K562 (cell line): ENCODE results near the gene LEMD1.

Experiments
- E2F1 ChIP-seq: sonication (generic); formaldehyde crosslinking; IDR thresholded peaks from 2 replicates; pipeline ENCODE4 v1.8.1; 2023; ENCODE audit warnings: mild to moderate bottlenecking, missing genetic modification reagents, moderate library complexity
- NFYB ChIP-seq: IDR thresholded peaks from 2 replicates; pipeline ENCODE4 v1.6.1; 2011; ENCODE audit warnings: mild to moderate bottlenecking, moderate library complexity; ENCODE audit not compliant: insufficient read length; ENCODE audit errors: extremely low read depth
- POLR2AphosphoS2 ChIP-seq: IDR thresholded peaks from 2 replicates; pipeline ENCODE4 v1.6.1; 2012; ENCODE audit warnings: low read length, improper control_type of control experiment
- POLR2AphosphoS5 ChIP-seq: IDR thresholded peaks from 2 replicates; pipeline ENCODE4 v1.6.1; 2011; ENCODE audit warnings: mild to moderate bottlenecking, low read depth, low read length, moderate library complexity; ENCODE audit not compliant: control insufficient read depth, insufficient read depth
- PRPF4 ChIP-seq: fragments of 200-400 bp; formaldehyde crosslinking; IDR thresholded peaks from one replicate; pipeline ENCODE4 v1.6.1; 2017; ENCODE audit warnings: low read length, low read depth, mild to moderate bottlenecking; ENCODE audit not compliant: insufficient read depth, poor library complexity, severe bottlenecking
- SIN3A ChIP-seq, 2 experiments: fragments of 150-350 bp in 1 of 2; IDR thresholded peaks; 2 replicates each; pipeline ENCODE4 v1.6.1; 2011 to 2016; ENCODE audit warnings: borderline replicate concordance in 2 of 2, low read depth in 2 of 2, low read length in 2 of 2, mild to moderate bottlenecking in 2 of 2, moderate library complexity in 2 of 2; ENCODE audit not compliant: control insufficient read depth in 1 of 2
- ZBTB17 ChIP-seq: fragments of 450-650 bp; formaldehyde crosslinking; IDR thresholded peaks from 2 replicates; pipeline ENCODE4 v1.4.0; 2020; ENCODE audit warnings: mild to moderate bottlenecking
- ZEB2 ChIP-seq: fragments of 450-650 bp; IDR thresholded peaks from 2 replicates; pipeline ENCODE4 v1.6.1; 2016
- ZNF668 ChIP-seq: fragments of 250-450 bp; sonication (Bioruptor Pico); IDR thresholded peaks from 2 replicates; pipeline ENCODE4 v1.8.0; 2022; ENCODE audit warnings: mild to moderate bottlenecking, inconsistent platforms
- TF ChIP-seq, protein P1 (sequence below), 3 experiments: IDR thresholded peaks in 2 of 3; conservative IDR thresholded peaks in 1 of 3; 2 replicates each; pipeline ENCODE4 v1.5.1; 2011 to 2012; ENCODE audit warnings: low read length in 3 of 3, mild to moderate bottlenecking in 3 of 3, control low read depth in 2 of 3, improper control_type of control experiment in 1 of 3, inconsistent platforms in 1 of 3, low read depth in 1 of 3, mixed read lengths in 1 of 3, moderate library complexity in 1 of 3; ENCODE audit not compliant: insufficient read depth in 2 of 3

GRCh38 chr1:205360891-205361290, 61.0 kb downstream of the LEMD1 start:
- TF ChIP-seq ZBTB17 (no peak), SIN3A (IDR thresholded peaks at IDR 0.05; ENCODE audit: borderline replicate concordance in 2 of 2, control insufficient read depth in 1 of 2, low read depth in 2 of 2, low read length in 2 of 2) (no peak), PRPF4 (no peak), NFYB (no peak), ZEB2 (no peak), POLR2AphosphoS5 (no peak), E2F1 (CRISPR knock-in tag) (no peak), ZNF668 (CRISPR knock-in tag) (no peak), POLR2AphosphoS2 (no peak)
- TF ChIP-seq, protein P1, sequence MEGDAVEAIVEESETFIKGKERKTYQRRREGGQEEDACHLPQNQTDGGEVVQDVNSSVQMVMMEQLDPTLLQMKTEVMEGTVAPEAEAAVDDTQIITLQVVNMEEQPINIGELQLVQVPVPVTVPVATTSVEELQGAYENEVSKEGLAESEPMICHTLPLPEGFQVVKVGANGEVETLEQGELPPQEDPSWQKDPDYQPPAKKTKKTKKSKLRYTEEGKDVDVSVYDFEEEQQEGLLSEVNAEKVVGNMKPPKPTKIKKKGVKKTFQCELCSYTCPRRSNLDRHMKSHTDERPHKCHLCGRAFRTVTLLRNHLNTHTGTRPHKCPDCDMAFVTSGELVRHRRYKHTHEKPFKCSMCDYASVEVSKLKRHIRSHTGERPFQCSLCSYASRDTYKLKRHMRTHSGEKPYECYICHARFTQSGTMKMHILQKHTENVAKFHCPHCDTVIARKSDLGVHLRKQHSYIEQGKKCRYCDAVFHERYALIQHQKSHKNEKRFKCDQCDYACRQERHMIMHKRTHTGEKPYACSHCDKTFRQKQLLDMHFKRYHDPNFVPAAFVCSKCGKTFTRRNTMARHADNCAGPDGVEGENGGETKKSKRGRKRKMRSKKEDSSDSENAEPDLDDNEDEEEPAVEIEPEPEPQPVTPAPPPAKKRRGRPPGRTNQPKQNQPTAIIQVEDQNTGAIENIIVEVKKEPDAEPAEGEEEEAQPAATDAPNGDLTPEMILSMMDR (IDR thresholded peaks at IDR 0.05 in 2 of 3, conservative IDR thresholded peaks at IDR 0.05 in 1 of 3; ENCODE audit: insufficient read depth in 2 of 3, low read depth in 1 of 3, low read length in 3 of 3): no peak
